T1000 (cell line): Measurements from ENCODE around the gene RGS11.

Experiments used
- DNase-seq: peaks from one replicate; lab custom pipeline; 2025; ENCODE audit warnings: mixed read lengths; lab: John Stamatoyannopoulos, UW

The RGS11 gene

GRCh38 chr16:275786-276232 lies at the start of gene RGS11:
Gene RGS11, minus strand, starts transcription at chr16:275944. Its CDS starts 33 bp downstream, at chr16:275911.
- no peak for DNase-seq

- DNase-seq = no peak
Observed at GRCh38 chr16:324451-325334, 48.9 kb upstream of the RGS11 start.

GRCh38 chr16:324201-324450 lies 48.4 kb upstream of the RGS11 start:
- DNase-seq = no peak

- no peak for DNase-seq
Observed at GRCh38 chr16:322476-323143, 46.9 kb upstream of the RGS11 start.

- DNase-seq = no peak
Observed at GRCh38 chr16:321532-321931, 45.8 kb upstream of the RGS11 start.

GRCh38 chr16:320206-320605 lies 44.5 kb upstream of the RGS11 start:
- DNase-seq = no peak

- DNase-seq = no peak
Observed at GRCh38 chr16:318628-319027, 42.9 kb upstream of the RGS11 start.

- DNase-seq = no peak
Observed at GRCh38 chr16:317583-317982, 41.8 kb upstream of the RGS11 start.

- DNase-seq = no peak
Observed at GRCh38 chr16:316741-317464, 41.2 kb upstream of the RGS11 start.

- no peak for DNase-seq
Observed at GRCh38 chr16:314795-315299, 39.1 kb upstream of the RGS11 start.

- no peak for DNase-seq
Observed at GRCh38 chr16:314351-314750, 38.6 kb upstream of the RGS11 start.

GRCh38 chr16:311725-312124 lies 36.0 kb upstream of the RGS11 start:
- no peak for DNase-seq

GRCh38 chr16:309476-309875 lies 33.7 kb upstream of the RGS11 start:
- DNase-seq = no peak

GRCh38 chr16:307691-308312 lies 32.1 kb upstream of the RGS11 start:
- DNase-seq = no peak

- DNase-seq = no peak
Observed at GRCh38 chr16:306911-307370, 31.2 kb upstream of the RGS11 start.

GRCh38 chr16:305916-306626 lies 30.3 kb upstream of the RGS11 start:
- no peak for DNase-seq

GRCh38 chr16:303760-304505 lies 28.2 kb upstream of the RGS11 start:
- no peak for DNase-seq

GRCh38 chr16:301950-302349 lies 26.2 kb upstream of the RGS11 start:
- DNase-seq = no peak

GRCh38 chr16:301235-301634 lies 25.5 kb upstream of the RGS11 start:
- DNase-seq = no peak

GRCh38 chr16:297832-298231 lies 22.1 kb upstream of the RGS11 start:
- DNase-seq = no peak
